Mucosa of rectum (tissue), 2 donors: ENCODE data around the gene PDCD7.
"Not testable (repeated sequence)": the region's sequence is repeated elsewhere in the genome, so short reads cannot be mapped to it uniquely, and the experiment has no call there.

Experiments
- H3K27ac ChIP-seq, 2 donors: one replicate each; pipeline ENCODE4 v1.7.0; 2013; ENCODE audit warnings: inconsistent platforms in 2 of 2, low read depth in 2 of 2, low read length in 2 of 2
- H3K27me3 ChIP-seq, 2 donors: one replicate each; pipeline ENCODE4 v1.7.0; 2013; ENCODE audit warnings: low read length in 2 of 2; ENCODE audit not compliant: control insufficient read depth in 2 of 2, insufficient read depth in 2 of 2
- H3K36me3 ChIP-seq, 2 donors: one replicate each; pipeline ENCODE4 v1.7.0; 2013; ENCODE audit warnings: low read length in 2 of 2; ENCODE audit not compliant: control insufficient read depth in 2 of 2, insufficient read depth in 2 of 2
- H3K4me1 ChIP-seq, 2 donors: one replicate each; pipeline ENCODE4 v1.7.0; 2013; ENCODE audit warnings: low read length in 2 of 2, mild to moderate bottlenecking in 1 of 2; ENCODE audit not compliant: control insufficient read depth in 2 of 2, insufficient read depth in 2 of 2
- H3K4me3 ChIP-seq, 2 donors: one replicate each; pipeline ENCODE4 v1.7.0; 2013; ENCODE audit warnings: low read length in 2 of 2
- H3K9ac ChIP-seq, 2 donors: one replicate each; pipeline ENCODE4 v1.7.0; 2013; ENCODE audit warnings: low read length in 2 of 2, low read depth in 1 of 2, mild to moderate bottlenecking in 1 of 2
- H3K9me3 ChIP-seq, 2 donors: one replicate each; pipeline ENCODE4 v1.7.0; 2013; ENCODE audit warnings: low read length in 2 of 2; ENCODE audit not compliant: control insufficient read depth in 2 of 2
- donor health status: healthy.
- donor health status: Normal muscosa, but diverticular disease.

The PDCD7 gene, protein sequence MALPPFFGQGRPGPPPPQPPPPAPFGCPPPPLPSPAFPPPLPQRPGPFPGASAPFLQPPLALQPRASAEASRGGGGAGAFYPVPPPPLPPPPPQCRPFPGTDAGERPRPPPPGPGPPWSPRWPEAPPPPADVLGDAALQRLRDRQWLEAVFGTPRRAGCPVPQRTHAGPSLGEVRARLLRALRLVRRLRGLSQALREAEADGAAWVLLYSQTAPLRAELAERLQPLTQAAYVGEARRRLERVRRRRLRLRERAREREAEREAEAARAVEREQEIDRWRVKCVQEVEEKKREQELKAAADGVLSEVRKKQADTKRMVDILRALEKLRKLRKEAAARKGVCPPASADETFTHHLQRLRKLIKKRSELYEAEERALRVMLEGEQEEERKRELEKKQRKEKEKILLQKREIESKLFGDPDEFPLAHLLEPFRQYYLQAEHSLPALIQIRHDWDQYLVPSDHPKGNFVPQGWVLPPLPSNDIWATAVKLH

GRCh38 chr15:65133548-65134200, at the start of gene PDCD7:
TSS of gene PDCD7 (minus strand) at chr15:65133808. CDS start at chr15:65133781, 27 bp downstream.
- Histone ChIP-seq H3K4me3 (peak within 1 kb of the TSS; percentile 83 to 98), H3K9me3 (no peaks in the 10 kb centered on the region), H3K27me3 (no peaks in the 10 kb centered on the region), H3K9ac (peak within 1 kb of the TSS; percentile 77), H3K4me1 (peaks cover 3 to 5% of the 10 kb centered on the region in 2 donors), H3K27ac (peak within 1 kb of the TSS; percentile 82 to 87), H3K36me3 (peaks cover 6 to 10% of the 10 kb centered on the region in 2 donors)

- no peak overlapping the region for H3K4me3 ChIP-seq
- no peaks in the 10 kb centered on the region for H3K27me3 ChIP-seq
- peaks cover 0 to 7% of the 10 kb centered on the region in 2 donors for H3K4me1 ChIP-seq
- no peak overlapping the region for H3K27ac ChIP-seq
- H3K9me3 ChIP-seq = no peaks in the 10 kb centered on the region
- peaks cover 16 to 19% of the 10 kb centered on the region in 2 donors for H3K36me3 ChIP-seq
- H3K9ac ChIP-seq = no peak overlapping the region
Measured at GRCh38 chr15:65182538-65182937, 48.9 kb upstream of the PDCD7 start.

DNA sequence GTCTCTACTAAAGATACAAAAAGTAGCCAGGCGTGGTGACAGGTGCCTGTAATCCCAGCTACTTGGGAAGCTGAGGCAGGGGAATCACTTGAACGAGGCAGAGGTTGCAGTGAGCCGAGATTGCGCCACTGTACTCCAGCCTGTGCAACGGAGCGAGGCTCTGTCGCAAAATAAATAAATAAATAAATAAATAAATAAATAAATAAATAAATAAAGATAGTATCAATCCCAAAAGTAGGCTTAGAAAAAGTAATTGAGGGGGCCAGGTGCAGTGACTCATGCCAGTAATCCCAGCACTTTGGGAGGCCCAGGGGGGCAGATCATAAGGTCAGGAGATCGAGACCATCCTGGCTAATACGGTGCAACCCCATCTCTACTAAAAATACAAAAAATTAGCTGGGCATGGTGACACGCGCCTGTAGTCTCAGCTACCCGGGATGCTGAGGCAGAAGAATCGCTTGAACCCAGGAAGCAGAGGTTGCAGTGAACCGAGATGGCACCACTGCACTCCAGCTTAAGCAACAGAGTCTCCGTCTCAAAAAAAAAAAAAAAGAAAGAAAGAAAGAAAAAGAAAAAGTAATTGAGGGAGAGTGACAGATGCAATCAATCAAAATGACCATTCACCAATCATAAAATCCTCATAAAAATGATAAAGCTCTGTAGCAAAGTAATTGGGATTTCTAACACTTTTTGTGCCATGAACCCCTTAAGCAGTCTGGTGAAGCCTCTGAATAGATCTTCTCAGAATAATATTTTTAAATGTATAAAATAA, 48.2 kb upstream of the PDCD7 start:
- H3K36me3 ChIP-seq = peaks cover 22 to 26% of the 10 kb centered on the region in 2 donors
- not testable (repeated sequence) for H3K27ac ChIP-seq, H3K9me3 ChIP-seq, H3K9ac ChIP-seq, H3K4me3 ChIP-seq, H3K27me3 ChIP-seq, H3K4me1 ChIP-seq

DNA sequence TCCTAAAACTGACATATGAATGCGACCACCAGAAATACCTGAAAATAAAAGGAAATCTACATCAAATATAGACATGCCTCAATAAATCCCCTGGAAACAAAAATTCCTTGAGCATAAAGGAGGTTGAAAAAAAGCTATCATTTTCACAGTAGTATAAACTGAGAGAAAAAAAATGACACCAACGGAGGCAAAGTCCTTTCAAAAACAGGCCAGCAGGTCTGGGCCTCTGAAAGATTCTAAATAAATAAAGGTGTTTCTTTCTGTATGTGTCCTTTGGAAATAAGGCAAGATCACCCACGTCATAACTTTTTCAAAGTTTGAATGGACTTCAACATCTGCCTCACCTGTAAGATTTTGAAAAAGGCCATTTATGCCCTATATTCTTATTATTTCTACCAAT, 46.6 kb upstream of the PDCD7 start:
- Histone ChIP-seq H3K4me3 (no peak overlapping the region), H3K9me3 (no peaks in the 10 kb centered on the region), H3K9ac (no peak overlapping the region), H3K4me1 (peaks cover 0 to 4% of the 10 kb centered on the region in 2 donors), H3K36me3 (peaks cover 30 to 33% of the 10 kb centered on the region in 2 donors), H3K27me3 (no peaks in the 10 kb centered on the region), H3K27ac (no peak overlapping the region)

DNA sequence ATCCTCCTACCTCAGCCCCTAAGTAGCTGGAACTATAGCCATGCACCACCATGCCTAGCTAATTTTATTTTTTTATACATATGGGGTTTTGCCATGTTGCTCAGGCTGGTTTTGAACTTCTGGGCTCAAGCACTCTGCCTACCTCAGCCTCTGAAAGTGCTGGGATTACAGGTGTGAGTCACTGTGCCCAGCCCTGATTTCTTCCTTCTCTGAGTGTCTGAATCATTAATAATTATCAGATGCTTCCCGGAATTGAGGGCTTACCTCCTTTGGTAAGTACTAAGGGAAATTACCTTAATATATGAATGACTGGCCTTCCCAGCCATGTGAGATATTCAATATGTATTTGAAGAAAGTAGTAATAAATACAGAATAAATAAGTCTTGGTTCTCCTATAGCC, 44.3 kb upstream of the PDCD7 start:
- H3K27me3 ChIP-seq = no peaks in the 10 kb centered on the region
- no peaks in the 10 kb centered on the region for H3K9me3 ChIP-seq
- H3K4me1 ChIP-seq = no peaks in the 10 kb centered on the region
- H3K4me3 ChIP-seq = no peak overlapping the region
- H3K36me3 ChIP-seq = peaks cover 33 to 39% of the 10 kb centered on the region in 2 donors
- peak overlapping the region in 1 of 2 donors; percentile 24 for H3K9ac ChIP-seq
- no peak overlapping the region for H3K27ac ChIP-seq

DNA sequence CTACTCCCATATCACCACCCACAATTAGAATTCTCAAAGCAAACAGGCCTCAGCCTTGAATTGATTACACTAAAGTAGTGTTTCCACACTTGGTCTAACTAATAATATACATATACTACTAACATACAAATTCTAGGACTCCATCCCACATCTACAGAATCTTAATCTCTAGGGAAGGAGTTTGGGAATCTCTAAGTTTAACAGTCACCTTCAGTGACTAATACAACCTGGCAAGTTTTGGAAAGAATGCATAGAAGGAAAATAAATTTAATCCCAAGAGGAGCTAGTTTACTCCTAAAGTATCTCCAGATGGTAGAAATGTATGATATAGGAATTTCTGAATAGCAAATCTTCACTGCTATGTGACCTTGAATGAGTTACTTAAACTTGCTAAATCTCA, 42.4 kb upstream of the PDCD7 start:
- no peak overlapping the region for H3K27ac ChIP-seq
- H3K4me1 ChIP-seq = no peaks in the 10 kb centered on the region
- no peaks in the 10 kb centered on the region for H3K9me3 ChIP-seq
- no peak overlapping the region for H3K4me3 ChIP-seq
- peaks cover 35 to 45% of the 10 kb centered on the region in 2 donors for H3K36me3 ChIP-seq
- H3K9ac ChIP-seq = no peak overlapping the region
- no peaks in the 10 kb centered on the region for H3K27me3 ChIP-seq

DNA sequence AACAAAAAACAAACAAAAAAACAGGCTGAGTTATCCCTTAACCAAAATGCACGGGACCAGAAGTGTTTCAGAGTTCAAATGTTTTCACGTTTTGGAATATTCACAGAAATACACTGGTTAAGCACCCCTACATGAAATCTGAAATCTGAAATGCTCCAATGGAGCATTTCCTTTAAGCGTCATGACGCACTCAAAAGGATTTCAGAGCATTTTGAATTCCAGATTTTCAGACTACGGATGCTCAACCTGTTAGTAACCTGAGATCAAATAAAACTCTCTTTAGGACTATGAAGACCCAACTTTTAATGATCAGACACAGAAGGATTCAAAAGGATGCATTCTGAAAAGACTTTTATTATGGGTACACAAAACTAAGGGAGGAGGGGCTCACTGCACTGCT, 41.9 kb upstream of the PDCD7 start:
- Histone ChIP-seq H3K9ac (no peak overlapping the region), H3K4me3 (no peak overlapping the region), H3K27ac (no peak overlapping the region), H3K4me1 (no peaks in the 10 kb centered on the region), H3K36me3 (peaks cover 35 to 45% of the 10 kb centered on the region in 2 donors), H3K9me3 (no peaks in the 10 kb centered on the region), H3K27me3 (no peaks in the 10 kb centered on the region)

DNA sequence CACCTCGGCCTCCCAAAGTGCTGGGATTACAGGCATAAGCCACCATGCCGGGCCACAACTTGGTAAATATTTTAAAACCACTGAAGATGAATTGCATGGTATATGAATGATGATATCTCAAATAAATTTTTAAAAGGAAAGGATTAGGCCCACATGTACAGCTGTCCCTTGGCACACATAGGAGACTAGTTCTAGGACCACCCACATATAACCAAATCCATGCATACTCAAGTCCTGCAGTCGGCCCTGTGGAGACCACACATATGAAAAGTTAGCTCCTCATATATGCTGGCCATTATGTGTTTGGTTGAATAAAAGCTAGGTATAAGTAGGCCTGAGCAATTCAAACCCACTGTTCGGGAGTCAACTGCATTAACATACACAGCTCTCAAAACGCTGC, 40.9 kb upstream of the PDCD7 start:
- Histone ChIP-seq H3K27me3 (no peaks in the 10 kb centered on the region), H3K27ac (no peak overlapping the region), H3K9ac (no peak overlapping the region), H3K4me3 (no peak overlapping the region), H3K4me1 (no peaks in the 10 kb centered on the region), H3K36me3 (peaks cover 31 to 42% of the 10 kb centered on the region in 2 donors), H3K9me3 (no peaks in the 10 kb centered on the region)

- Histone ChIP-seq H3K36me3 (peaks cover 23 to 25% of the 10 kb centered on the region in 2 donors), H3K4me1 (no peaks in the 10 kb centered on the region), H3K27ac (no peak overlapping the region), H3K9ac (no peak overlapping the region), H3K27me3 (no peaks in the 10 kb centered on the region), H3K9me3 (no peaks in the 10 kb centered on the region), H3K4me3 (no peak overlapping the region)
Measured at GRCh38 chr15:65172531-65172930, 38.9 kb upstream of the PDCD7 start.

- H3K27ac ChIP-seq = no peak overlapping the region
- no peaks in the 10 kb centered on the region for H3K27me3 ChIP-seq
- H3K4me1 ChIP-seq = no peaks in the 10 kb centered on the region
- H3K4me3 ChIP-seq = no peak overlapping the region
- no peak overlapping the region for H3K9ac ChIP-seq
- H3K9me3 ChIP-seq = no peaks in the 10 kb centered on the region
- peaks cover 20% of the 10 kb centered on the region in 2 donors for H3K36me3 ChIP-seq
Measured at GRCh38 chr15:65171428-65171827, 37.8 kb upstream of the PDCD7 start.
